H1 (cell line): ENCODE data around the gene HOMER1. TPM values are rescaled to one million over a fixed set of nuclear protein-coding genes. Genes with fewer than 3 reads are reported as not detected.

Experiments
- CTCF ChIA-PET: fragments of 300-600 bp; sonication (Branson Sonifier 250); formaldehyde crosslinking; loops from one replicate; lab custom pipeline; 2021; ENCODE audit not compliant: partially characterized antibody; lab: Charles Lee
- POLR2A ChIA-PET: fragments of 300-600 bp; sonication (Branson Sonifier 250); formaldehyde crosslinking; loops from one replicate; lab custom pipeline; 2021; ENCODE audit warnings: inconsistent platforms; ENCODE audit not compliant: partially characterized antibody; lab: Charles Lee
- DNase-seq, 2 experiments: peaks; one replicate each; pipeline versions ENCODE4 v3.0.0 to v3.0.0-alpha.2; 2010 to 2022; ENCODE audit warnings: low spot score in 2 of 2, low read depth in 1 of 2, mixed read lengths in 1 of 2
- FAIRE-seq: peaks from 2 replicates; lab custom pipeline; 2011; peaks lifted over from hg19 to GRCh38; lab: Jason Lieb, UNC
- H2AFZ ChIP-seq: 2 replicates; pipeline ENCODE4 v1.8.1; 2012; ENCODE audit warnings: low read length, inconsistent platforms
- H2AK5ac ChIP-seq: 2 replicates; pipeline ENCODE4 v1.6.1; 2013; ENCODE audit warnings: low read depth, low read length
- H2BK120ac ChIP-seq: replicated peaks from 2 replicates; pipeline ENCODE3; 2013; ENCODE audit warnings: low read depth, low read length, inconsistent platforms
- H2BK12ac ChIP-seq: 2 replicates; pipeline ENCODE4 v1.6.1; 2013; ENCODE audit warnings: low read depth, low read length
- H2BK15ac ChIP-seq: 2 replicates; pipeline ENCODE4 v1.6.1; 2013; ENCODE audit warnings: low read length
- H2BK20ac ChIP-seq: 2 replicates; pipeline ENCODE4 v1.6.1; 2013; ENCODE audit warnings: low read length
- H2BK5ac ChIP-seq: 2 replicates; pipeline ENCODE4 v1.6.1; 2013; ENCODE audit warnings: low read depth, low read length
- H3K14ac ChIP-seq: 2 replicates; pipeline ENCODE4 v1.6.1; 2013; ENCODE audit warnings: inconsistent platforms; ENCODE audit not compliant: insufficient read length
- H3K18ac ChIP-seq: 2 replicates; pipeline ENCODE4 v1.6.1; 2013; ENCODE audit warnings: low read length; ENCODE audit errors: extremely low read depth
- H3K23ac ChIP-seq: 2 replicates; pipeline ENCODE4 v1.6.1; 2013; ENCODE audit warnings: inconsistent platforms; ENCODE audit not compliant: insufficient read length
- H3K23me2 ChIP-seq: 2 replicates; pipeline ENCODE4 v1.6.1; 2013; ENCODE audit warnings: low read depth, low read length
- H3K27ac ChIP-seq: 2 replicates; pipeline ENCODE4 v1.6.1; 2011; ENCODE audit warnings: low read depth, low read length, inconsistent platforms
- H3K27me3 ChIP-seq, 4 experiments: replicated peaks in 1 of 4; 1 replicate in 1 of 4; 2 replicates in 3 of 4; pipeline versions ENCODE4 v1.6.1 to v1.8.1; 2011 to 2013; ENCODE audit warnings: low read length in 3 of 4, mild to moderate bottlenecking in 3 of 4, inconsistent platforms in 2 of 4, mixed read lengths in 2 of 4, moderate library complexity in 1 of 4; ENCODE audit not compliant: control insufficient read depth in 3 of 4, insufficient read depth in 3 of 4; ENCODE audit errors: extremely low read depth in 1 of 4
- H3K36me3 ChIP-seq, 4 experiments: 2 replicates each; pipeline versions ENCODE4 v1.6.1 to v1.8.1; 2011 to 2013; ENCODE audit warnings: mild to moderate bottlenecking in 4 of 4, low read length in 3 of 4, moderate library complexity in 2 of 4, control low read depth in 1 of 4, inconsistent platforms in 1 of 4; ENCODE audit not compliant: insufficient read depth in 4 of 4, control insufficient read depth in 2 of 4
- H3K4ac ChIP-seq: replicated peaks from 2 replicates; pipeline ENCODE3; 2013; ENCODE audit warnings: low read length, low read depth, mixed read lengths, inconsistent platforms; ENCODE audit not compliant: insufficient read length
- H3K4me1 ChIP-seq, 4 experiments: replicated peaks in 1 of 4; 1 replicate in 1 of 4; 2 replicates in 3 of 4; pipeline versions ENCODE4 v1.6.1 to v1.8.1; 2011 to 2013; ENCODE audit warnings: low read length in 3 of 4, inconsistent platforms in 2 of 4, mixed read lengths in 1 of 4; ENCODE audit not compliant: insufficient read depth in 4 of 4, control insufficient read depth in 3 of 4
- H3K4me2 ChIP-seq, 2 experiments: 2 replicates each; pipeline versions ENCODE4 v1.6.1 to v1.8.1; 2011 to 2013; ENCODE audit warnings: low read depth in 2 of 2, low read length in 2 of 2, control low read depth in 1 of 2, inconsistent platforms in 1 of 2, mild to moderate bottlenecking in 1 of 2; ENCODE audit not compliant: insufficient read depth in 1 of 2
- H3K4me3 ChIP-seq, 4 experiments: fragments of 200-600, 300-600 bp in 1 of 4; sonication (generic), shearing (Covaris generic), sonication (Bioruptor Twin) in 1 of 4; 2 replicates each; pipeline versions ENCODE4 v1.5.1 to v1.8.1; 2011 to 2016; ENCODE audit warnings: low read length in 4 of 4, low read depth in 3 of 4, control low read depth in 2 of 4, inconsistent platforms in 2 of 4, mild to moderate bottlenecking in 2 of 4, mixed read lengths in 1 of 4, moderate library complexity in 1 of 4; ENCODE audit not compliant: insufficient read depth in 2 of 4; ENCODE audit errors: extremely low read depth in 1 of 4
- H3K56ac ChIP-seq: replicated peaks from 2 replicates; pipeline ENCODE3; 2013; ENCODE audit warnings: low read depth, mild to moderate bottlenecking, mixed read lengths, low read length, inconsistent platforms; ENCODE audit not compliant: insufficient read length
- H3K79me1 ChIP-seq: 2 replicates; pipeline ENCODE4 v1.6.1; 2013; ENCODE audit warnings: low read depth, low read length, control low read depth
- H3K79me2 ChIP-seq, 2 experiments: 2 replicates each; pipeline versions ENCODE4 v1.6.1 to v1.8.1; 2012 to 2013; ENCODE audit warnings: low read length in 2 of 2, mild to moderate bottlenecking in 2 of 2, inconsistent platforms in 1 of 2; ENCODE audit not compliant: insufficient read depth in 2 of 2, control insufficient read depth in 1 of 2
- H3K9ac ChIP-seq, 4 experiments: replicated peaks in 1 of 4; 1 replicate in 1 of 4; 2 replicates in 3 of 4; pipeline versions ENCODE4 v1.6.1 to v1.8.1; 2011 to 2013; ENCODE audit warnings: low read depth in 3 of 4, low read length in 3 of 4, control low read depth in 2 of 4, mild to moderate bottlenecking in 2 of 4, moderate library complexity in 2 of 4, inconsistent platforms in 1 of 4; ENCODE audit errors: extremely low read depth in 1 of 4
- H3K9me3 ChIP-seq, 2 experiments: 2 replicates each; pipeline versions ENCODE4 v1.6.1 to v1.8.1; 2012 to 2013; ENCODE audit warnings: mild to moderate bottlenecking in 2 of 2, moderate library complexity in 2 of 2, control low read depth in 1 of 2, inconsistent platforms in 1 of 2, low read depth in 1 of 2, low read length in 1 of 2, mixed read lengths in 1 of 2; ENCODE audit not compliant: insufficient read depth in 2 of 2
- H4K20me1 ChIP-seq, 2 experiments: replicated peaks in 1 of 2; 2 replicates each; pipeline versions ENCODE3 to v1.8.1; 2011 to 2013; ENCODE audit warnings: inconsistent platforms in 2 of 2, low read length in 2 of 2, mild to moderate bottlenecking in 1 of 2; ENCODE audit not compliant: insufficient read depth in 2 of 2, control insufficient read depth in 1 of 2
- H4K5ac ChIP-seq: 2 replicates; pipeline ENCODE4 v1.6.1; 2013; ENCODE audit warnings: low read length, low read depth, mixed read lengths, inconsistent platforms; ENCODE audit not compliant: insufficient read length
- H4K8ac ChIP-seq: 2 replicates; pipeline ENCODE4 v1.8.0; 2013; ENCODE audit warnings: mild to moderate bottlenecking, moderate library complexity, low read length, inconsistent platforms; ENCODE audit not compliant: insufficient read depth; ENCODE audit errors: extremely low read depth
- H4K91ac ChIP-seq: replicated peaks from 2 replicates; pipeline ENCODE3; 2013; ENCODE audit warnings: low read length, mixed read lengths, inconsistent platforms; ENCODE audit not compliant: insufficient read length
- CEBPB ChIP-seq: IDR thresholded peaks from 2 replicates; pipeline ENCODE4 v1.6.1; 2012; ENCODE audit warnings: low read depth, low read length
- CTBP2 ChIP-seq: IDR thresholded peaks from 2 replicates; pipeline ENCODE4 v1.7.0; 2011; ENCODE audit warnings: borderline replicate concordance, mild to moderate bottlenecking, moderate library complexity, mixed read lengths, low read length; ENCODE audit not compliant: insufficient read depth, insufficient read length
- FOSL1 ChIP-seq: IDR thresholded peaks from 2 replicates; pipeline ENCODE4 v1.6.1; 2011; ENCODE audit warnings: mild to moderate bottlenecking, low read depth, low read length, moderate library complexity; ENCODE audit not compliant: insufficient read depth
- JUND ChIP-seq: IDR thresholded peaks from 2 replicates; pipeline ENCODE4 v1.6.1; 2011; ENCODE audit warnings: mild to moderate bottlenecking, improper control_type of control experiment, low read length
- POLR2A ChIP-seq, 2 experiments: IDR thresholded peaks; 1 replicate in 1 of 2; 2 replicates in 1 of 2; pipeline ENCODE4 v1.6.1; 2011; ENCODE audit warnings: low read depth in 2 of 2, low read length in 2 of 2, mild to moderate bottlenecking in 2 of 2; ENCODE audit errors: control extremely low read depth in 1 of 2
- POU5F1 ChIP-seq: IDR thresholded peaks from 2 replicates; pipeline ENCODE4 v1.6.1; 2011; ENCODE audit warnings: low read depth, mild to moderate bottlenecking, low read length, moderate library complexity
- RXRA ChIP-seq: IDR thresholded peaks from 2 replicates; pipeline ENCODE4 v1.6.1; 2011; ENCODE audit warnings: low read depth, mild to moderate bottlenecking, low read length, moderate library complexity; ENCODE audit not compliant: insufficient read depth
- SIRT6 ChIP-seq: IDR thresholded peaks from one replicate; pipeline ENCODE4 v1.7.1; 2012; ENCODE audit warnings: low read length, inconsistent platforms
- SUZ12 ChIP-seq: fragments of 200-600 bp; sonication (generic); IDR thresholded peaks from 2 replicates; pipeline ENCODE4 v1.6.1; 2012; ENCODE audit warnings: mild to moderate bottlenecking, inconsistent platforms, low read length, moderate library complexity, mixed read lengths
- TAF1 ChIP-seq: IDR thresholded peaks from 2 replicates; pipeline ENCODE4 v1.6.1; 2011; ENCODE audit warnings: mild to moderate bottlenecking, low read depth, low read length
- TBP ChIP-seq: IDR thresholded peaks from 2 replicates; pipeline ENCODE4 v1.6.1; 2011; ENCODE audit warnings: low read depth, low read length, improper control_type of control experiment
- polyA plus RNA-seq, 7 experiments: library from polyadenylated mRNA; depleted of rRNA in 3 of 7; stranded (reverse) in 5 of 7; unstranded in 2 of 7; fragments of >200 nt in 5 of 7; fragments of 200-250 nt in 2 of 7; gene quantifications; 1 replicate in 5 of 7; 2 replicates in 1 of 7; 4 replicates in 1 of 7; pipeline versions ENCODE4 v1.2.1 to v1.2.3, GENCODE V29; 2011 to 2013; ENCODE audit warnings: missing spikeins in 2 of 7, mixed read lengths in 2 of 7
- total RNA-seq: library from RNA; stranded (reverse); fragmentation: NEBNext Ultra II Directional; extraction: Animal tissue kit (Norgen Biotek cat#: 25700); gene quantifications from 2 replicates; pipeline ENCODE4 v1.2.1, GENCODE V29; 2021
- TF ChIP-seq, protein P1 (sequence below): IDR thresholded peaks from 2 replicates; pipeline ENCODE4 v1.6.1; 2011; ENCODE audit warnings: low read length, improper control_type of control experiment
- TF ChIP-seq, protein P2 (sequence below), 3 experiments: IDR thresholded peaks; 1 replicate in 2 of 3; 2 replicates in 1 of 3; pipeline versions ENCODE4 v1.5.1 to v1.6.1; 2011; ENCODE audit warnings: low read length in 3 of 3, mild to moderate bottlenecking in 3 of 3, inconsistent platforms in 2 of 3, low read depth in 1 of 3, moderate library complexity in 1 of 3; ENCODE audit not compliant: insufficient read depth in 1 of 3; ENCODE audit errors: control extremely low read depth in 1 of 3

HOMER1 gene
- total and polyA plus RNA-seq, 2 of the 8 experiments (the other 6 are each of a cell fraction or from before 2014, with no cell fraction given) = 6.4 to 57.9 TPM

DNA sequence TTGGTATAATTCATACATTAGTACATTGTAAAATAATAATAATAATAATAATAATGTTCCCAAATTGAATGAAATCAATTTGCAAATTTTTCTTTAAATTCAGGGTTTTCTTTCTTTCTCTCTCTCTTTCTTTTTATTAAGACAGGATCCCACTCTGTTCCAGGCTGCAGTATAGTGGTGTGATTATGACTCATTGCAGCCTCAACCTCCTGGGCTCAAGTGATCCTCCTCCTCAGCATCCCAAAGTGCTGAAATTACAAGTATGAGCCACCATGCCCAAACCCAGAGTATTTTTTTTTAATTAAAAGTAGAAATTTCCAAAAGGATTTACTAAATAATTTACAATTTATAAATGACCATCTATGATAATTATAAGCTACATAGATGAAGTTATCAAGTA is 117.7 kb downstream of the HOMER1 start:
- no peak overlapping the region for H2BK12ac ChIP-seq
- H3K4ac ChIP-seq = no peak overlapping the region
- no peak overlapping the region for H2BK5ac ChIP-seq
- no peaks in the 10 kb centered on the region for H3K79me2 ChIP-seq
- no peak overlapping the region for H4K8ac ChIP-seq
- no peak overlapping the region for H3K14ac ChIP-seq
- H3K18ac ChIP-seq = no peak overlapping the region
- no peak overlapping the region for H4K5ac ChIP-seq
- H2BK15ac ChIP-seq = no peak overlapping the region
- H3K23me2 ChIP-seq = no peaks in the 10 kb centered on the region; the same call in 1 of the 2 replicates
- H2AK5ac ChIP-seq = no peak overlapping the region
- no peak overlapping the region for H3K56ac ChIP-seq
- no peaks in the 10 kb centered on the region for H4K20me1 ChIP-seq
- DNase-seq (no peak), FAIRE-seq (no peak)
- no peak overlapping the region for H3K4me3 ChIP-seq
- no peaks in the 10 kb centered on the region for H3K79me1 ChIP-seq
- ChIA-PET CTCF (no interaction called here), POLR2A (no interaction called here)
- H2BK120ac ChIP-seq = no peak overlapping the region
- no peak overlapping the region for H3K27ac ChIP-seq
- H3K27me3 ChIP-seq = no peaks in the 10 kb centered on the region
- H3K4me2 ChIP-seq = no peak overlapping the region
- H2AFZ ChIP-seq = no peak overlapping the region
- no peak overlapping the region for H4K91ac ChIP-seq
- H3K23ac ChIP-seq = no peak overlapping the region
- H2BK20ac ChIP-seq = no peak overlapping the region
- no peaks in the 10 kb centered on the region for H3K9me3 ChIP-seq
- H3K4me1 ChIP-seq = peaks cover 0 to 5% (median 0%) of the 10 kb centered on the region in 4 experiments; a peak in 2 of 7 replicates
- no peak overlapping the region for H3K9ac ChIP-seq
- H3K36me3 ChIP-seq = peaks cover 0 to 18% (median 3%) of the 10 kb centered on the region in 4 experiments; a peak in 4 of 8 replicates
- TF ChIP-seq, protein P1, sequence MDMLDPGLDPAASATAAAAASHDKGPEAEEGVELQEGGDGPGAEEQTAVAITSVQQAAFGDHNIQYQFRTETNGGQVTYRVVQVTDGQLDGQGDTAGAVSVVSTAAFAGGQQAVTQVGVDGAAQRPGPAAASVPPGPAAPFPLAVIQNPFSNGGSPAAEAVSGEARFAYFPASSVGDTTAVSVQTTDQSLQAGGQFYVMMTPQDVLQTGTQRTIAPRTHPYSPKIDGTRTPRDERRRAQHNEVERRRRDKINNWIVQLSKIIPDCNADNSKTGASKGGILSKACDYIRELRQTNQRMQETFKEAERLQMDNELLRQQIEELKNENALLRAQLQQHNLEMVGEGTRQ = no peak
- TF ChIP-seq CTBP2 (no peak), POLR2A (IDR thresholded peaks at IDR 0.05; ENCODE audit: control extremely low read depth in 1 of 2, low read depth in 2 of 2, low read length in 2 of 2) (no peak), TAF1 (no peak), POU5F1 (no peak), SIRT6 (no peak), JUND (no peak), RXRA (no peak), CEBPB (no peak), FOSL1 (no peak), SUZ12 (no peak), TBP (no peak)
- TF ChIP-seq, protein P2, sequence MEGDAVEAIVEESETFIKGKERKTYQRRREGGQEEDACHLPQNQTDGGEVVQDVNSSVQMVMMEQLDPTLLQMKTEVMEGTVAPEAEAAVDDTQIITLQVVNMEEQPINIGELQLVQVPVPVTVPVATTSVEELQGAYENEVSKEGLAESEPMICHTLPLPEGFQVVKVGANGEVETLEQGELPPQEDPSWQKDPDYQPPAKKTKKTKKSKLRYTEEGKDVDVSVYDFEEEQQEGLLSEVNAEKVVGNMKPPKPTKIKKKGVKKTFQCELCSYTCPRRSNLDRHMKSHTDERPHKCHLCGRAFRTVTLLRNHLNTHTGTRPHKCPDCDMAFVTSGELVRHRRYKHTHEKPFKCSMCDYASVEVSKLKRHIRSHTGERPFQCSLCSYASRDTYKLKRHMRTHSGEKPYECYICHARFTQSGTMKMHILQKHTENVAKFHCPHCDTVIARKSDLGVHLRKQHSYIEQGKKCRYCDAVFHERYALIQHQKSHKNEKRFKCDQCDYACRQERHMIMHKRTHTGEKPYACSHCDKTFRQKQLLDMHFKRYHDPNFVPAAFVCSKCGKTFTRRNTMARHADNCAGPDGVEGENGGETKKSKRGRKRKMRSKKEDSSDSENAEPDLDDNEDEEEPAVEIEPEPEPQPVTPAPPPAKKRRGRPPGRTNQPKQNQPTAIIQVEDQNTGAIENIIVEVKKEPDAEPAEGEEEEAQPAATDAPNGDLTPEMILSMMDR (IDR thresholded peaks at IDR 0.05; ENCODE audit: control extremely low read depth in 1 of 3, insufficient read depth in 1 of 3, low read depth in 1 of 3, low read length in 3 of 3) = no peak
